LNCaP clone FGC (cell line): ENCODE measurements around the gene DCAF11.

Experiments
- DNase-seq: peaks from one replicate; pipeline ENCODE4 v3.0.0-alpha.2; 2011; ENCODE audit warnings: low read depth
- H3K4me3 ChIP-seq: 2 replicates; pipeline ENCODE4 v1.5.1; 2011; ENCODE audit warnings: mild to moderate bottlenecking, low read depth, low read length, control low read depth
- TF ChIP-seq, protein P1 (sequence below): IDR thresholded peaks from 2 replicates; pipeline ENCODE4 v1.5.1; 2012; ENCODE audit warnings: mild to moderate bottlenecking; ENCODE audit not compliant: control insufficient read depth, insufficient read depth; ENCODE audit errors: extremely low read depth

DCAF11 gene

DNA sequence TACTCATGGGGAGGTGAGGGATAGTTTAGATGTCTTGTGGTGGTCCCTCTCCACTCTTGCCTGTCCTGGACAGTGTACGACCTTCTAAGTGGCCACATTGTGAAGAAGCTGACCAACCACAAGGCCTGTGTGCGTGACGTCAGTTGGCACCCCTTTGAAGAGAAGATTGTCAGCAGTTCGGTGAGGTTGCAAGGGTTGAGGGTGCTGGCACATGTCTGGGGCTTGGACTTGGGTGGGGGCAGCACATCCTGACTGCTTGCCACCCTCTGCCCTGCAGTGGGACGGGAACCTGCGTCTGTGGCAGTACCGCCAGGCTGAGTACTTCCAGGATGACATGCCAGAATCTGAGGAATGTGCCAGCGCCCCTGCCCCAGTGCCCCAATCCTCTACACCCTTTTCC lies 8.3 kb downstream of the DCAF11 start:
- TF ChIP-seq, protein P1, sequence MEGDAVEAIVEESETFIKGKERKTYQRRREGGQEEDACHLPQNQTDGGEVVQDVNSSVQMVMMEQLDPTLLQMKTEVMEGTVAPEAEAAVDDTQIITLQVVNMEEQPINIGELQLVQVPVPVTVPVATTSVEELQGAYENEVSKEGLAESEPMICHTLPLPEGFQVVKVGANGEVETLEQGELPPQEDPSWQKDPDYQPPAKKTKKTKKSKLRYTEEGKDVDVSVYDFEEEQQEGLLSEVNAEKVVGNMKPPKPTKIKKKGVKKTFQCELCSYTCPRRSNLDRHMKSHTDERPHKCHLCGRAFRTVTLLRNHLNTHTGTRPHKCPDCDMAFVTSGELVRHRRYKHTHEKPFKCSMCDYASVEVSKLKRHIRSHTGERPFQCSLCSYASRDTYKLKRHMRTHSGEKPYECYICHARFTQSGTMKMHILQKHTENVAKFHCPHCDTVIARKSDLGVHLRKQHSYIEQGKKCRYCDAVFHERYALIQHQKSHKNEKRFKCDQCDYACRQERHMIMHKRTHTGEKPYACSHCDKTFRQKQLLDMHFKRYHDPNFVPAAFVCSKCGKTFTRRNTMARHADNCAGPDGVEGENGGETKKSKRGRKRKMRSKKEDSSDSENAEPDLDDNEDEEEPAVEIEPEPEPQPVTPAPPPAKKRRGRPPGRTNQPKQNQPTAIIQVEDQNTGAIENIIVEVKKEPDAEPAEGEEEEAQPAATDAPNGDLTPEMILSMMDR: no peak
- H3K4me3 ChIP-seq: no peak overlapping the region
- no peak for DNase-seq

GRCh38 chr14:24123424-24124417 lies 9.1 kb downstream of the DCAF11 start:
- H3K4me3 ChIP-seq: no peak overlapping the region
- TF ChIP-seq, protein P1: no peak
- no peak for DNase-seq

GRCh38 chr14:24126939-24127338 lies 12.4 kb downstream of the DCAF11 start:
- TF ChIP-seq, protein P1: no peak
- no peak overlapping the region for H3K4me3 ChIP-seq
- no peak for DNase-seq

GRCh38 chr14:24127673-24128072 lies 13.1 kb downstream of the DCAF11 start:
- H3K4me3 ChIP-seq: no peak overlapping the region
- TF ChIP-seq, protein P1: no peak
- no peak for DNase-seq

DNA sequence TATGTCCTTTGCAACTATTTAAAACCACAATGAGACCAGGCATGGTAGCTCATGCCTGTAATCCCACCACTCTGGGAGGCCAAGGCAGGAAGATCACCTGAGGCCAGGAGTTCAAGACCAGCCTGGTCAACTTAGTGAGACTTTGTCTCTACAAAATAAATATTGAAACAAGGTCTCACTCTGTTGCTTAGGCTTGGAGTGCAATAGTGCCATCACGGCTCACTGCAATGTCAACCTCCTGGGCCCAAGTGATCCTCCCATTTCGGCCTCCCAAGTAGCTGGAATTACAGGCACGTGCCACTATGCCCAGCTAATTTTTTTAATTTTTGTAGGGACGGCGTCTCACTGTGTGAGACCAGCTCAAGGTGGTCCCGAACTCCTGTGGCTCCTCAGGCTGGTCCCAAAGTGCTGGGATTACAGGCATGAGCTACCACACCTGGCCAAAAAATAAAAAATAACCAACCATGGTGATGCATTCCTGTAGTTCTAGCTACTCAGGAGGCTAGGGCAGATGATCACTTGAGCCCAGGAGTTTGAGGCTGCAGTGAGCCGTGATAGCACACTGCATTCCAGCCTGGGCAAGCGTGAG lies 14.9 kb downstream of the DCAF11 start:
- DNase-seq: no peak
- TF ChIP-seq, protein P1: no peak
- H3K4me3 ChIP-seq: no peak overlapping the region

GRCh38 chr14:24130380-24130716 lies 15.8 kb downstream of the DCAF11 start, which contains the start of gene FITM1:
Gene FITM1 (plus strand): TSS chr14:24130659. CDS start chr14:24131564, 905 bp downstream.
- DNase-seq: no peak
- TF ChIP-seq, protein P1: no peak
- no peak within 1 kb of the TSS for H3K4me3 ChIP-seq
